AG10803 (cell line): ENCODE data around the gene GAP43.

Experiments
- DNase-seq: peaks from one replicate; pipeline ENCODE4 v3.0.0; 2010; ENCODE audit warnings: low read depth
- H3K4me3 ChIP-seq: 2 replicates; pipeline ENCODE4 v1.5.1; 2011; ENCODE audit warnings: mild to moderate bottlenecking, low read length, control low read depth
- TF ChIP-seq, protein P1 (sequence below): conservative IDR thresholded peaks from 2 replicates; pipeline ENCODE4 v1.5.1; 2011; ENCODE audit warnings: mild to moderate bottlenecking, low read length, control low read depth, inconsistent platforms

The GAP43 gene, protein sequence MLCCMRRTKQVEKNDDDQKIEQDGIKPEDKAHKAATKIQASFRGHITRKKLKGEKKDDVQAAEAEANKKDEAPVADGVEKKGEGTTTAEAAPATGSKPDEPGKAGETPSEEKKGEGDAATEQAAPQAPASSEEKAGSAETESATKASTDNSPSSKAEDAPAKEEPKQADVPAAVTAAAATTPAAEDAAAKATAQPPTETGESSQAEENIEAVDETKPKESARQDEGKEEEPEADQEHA

DNA sequence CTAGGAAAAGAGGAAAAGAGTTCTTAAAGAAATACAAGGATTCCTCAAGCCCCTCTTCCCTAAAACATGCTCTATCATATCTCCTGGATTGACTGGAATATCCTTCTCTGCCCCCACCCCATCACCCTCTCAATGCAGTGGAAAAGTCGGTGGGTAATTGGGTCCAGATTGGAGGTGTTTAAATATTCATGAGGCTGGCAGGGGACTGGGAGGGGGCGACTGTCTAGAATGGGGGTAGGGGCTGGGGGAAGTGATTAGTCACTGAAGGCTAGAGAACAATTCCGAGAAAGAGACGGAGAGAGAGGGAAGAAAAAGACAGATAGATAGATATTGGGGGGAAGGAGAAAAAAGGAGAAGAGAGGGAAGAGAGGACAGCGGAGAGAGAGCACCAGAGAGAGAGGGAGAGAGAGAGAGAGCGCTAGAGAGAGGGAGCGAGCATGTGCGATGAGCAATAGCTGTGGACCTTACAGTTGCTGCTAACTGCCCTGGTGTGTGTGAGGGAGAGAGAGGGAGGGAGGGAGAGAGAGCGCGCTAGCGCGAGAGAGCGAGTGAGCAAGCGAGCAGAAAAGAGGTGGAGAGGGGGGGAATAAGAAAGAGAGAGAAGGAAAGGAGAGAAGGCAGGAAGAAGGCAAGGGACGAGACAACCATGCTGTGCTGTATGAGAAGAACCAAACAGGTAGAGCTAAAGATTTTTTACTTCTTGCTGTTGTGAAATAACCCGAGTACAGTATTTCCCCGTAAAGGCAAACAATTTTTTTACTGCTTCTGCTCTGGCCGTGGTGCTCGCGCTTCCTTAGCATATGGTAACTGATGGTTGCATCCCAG is at the start of gene GAP43:
Gene GAP43 (plus strand): TSS at position 467 of the 825 bp plus-strand sequence. CDS start 180 bp downstream, at position 647.
- H3K4me3 ChIP-seq, result peak within 1 kb of the TSS; percentile 58
- DNase-seq, result peak; percentile 85
- TF ChIP-seq, protein P1, sequence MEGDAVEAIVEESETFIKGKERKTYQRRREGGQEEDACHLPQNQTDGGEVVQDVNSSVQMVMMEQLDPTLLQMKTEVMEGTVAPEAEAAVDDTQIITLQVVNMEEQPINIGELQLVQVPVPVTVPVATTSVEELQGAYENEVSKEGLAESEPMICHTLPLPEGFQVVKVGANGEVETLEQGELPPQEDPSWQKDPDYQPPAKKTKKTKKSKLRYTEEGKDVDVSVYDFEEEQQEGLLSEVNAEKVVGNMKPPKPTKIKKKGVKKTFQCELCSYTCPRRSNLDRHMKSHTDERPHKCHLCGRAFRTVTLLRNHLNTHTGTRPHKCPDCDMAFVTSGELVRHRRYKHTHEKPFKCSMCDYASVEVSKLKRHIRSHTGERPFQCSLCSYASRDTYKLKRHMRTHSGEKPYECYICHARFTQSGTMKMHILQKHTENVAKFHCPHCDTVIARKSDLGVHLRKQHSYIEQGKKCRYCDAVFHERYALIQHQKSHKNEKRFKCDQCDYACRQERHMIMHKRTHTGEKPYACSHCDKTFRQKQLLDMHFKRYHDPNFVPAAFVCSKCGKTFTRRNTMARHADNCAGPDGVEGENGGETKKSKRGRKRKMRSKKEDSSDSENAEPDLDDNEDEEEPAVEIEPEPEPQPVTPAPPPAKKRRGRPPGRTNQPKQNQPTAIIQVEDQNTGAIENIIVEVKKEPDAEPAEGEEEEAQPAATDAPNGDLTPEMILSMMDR, result no peak

DNA sequence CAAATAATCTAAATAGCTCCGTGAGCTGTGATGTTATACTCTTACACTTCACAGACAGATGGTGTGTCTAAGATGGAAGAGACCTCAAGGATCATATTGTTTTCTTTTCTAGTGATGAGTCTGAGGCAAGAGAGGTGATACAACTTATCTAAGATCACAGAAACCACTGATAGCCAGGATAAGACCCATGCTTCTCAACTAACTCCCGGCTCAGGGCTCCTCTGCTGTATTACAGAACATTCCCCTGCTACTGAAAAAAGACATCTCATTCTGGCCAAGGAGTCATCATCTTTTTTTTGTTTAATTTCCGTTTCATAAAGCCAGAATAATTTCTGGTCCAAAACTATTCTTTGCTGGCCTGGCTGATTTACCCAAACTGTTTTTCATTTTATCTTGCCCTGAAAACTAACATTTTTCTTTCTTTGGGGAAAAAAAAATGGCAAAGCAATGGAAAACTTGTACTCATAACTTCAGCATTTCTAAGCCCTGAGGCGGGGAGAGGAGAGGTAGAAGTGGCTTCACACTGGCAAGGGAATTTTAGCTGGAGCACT is 46.9 kb upstream of the GAP43 start:
- DNase-seq, result no peak
- TF ChIP-seq, protein P1, result no peak
- no peak overlapping the region for H3K4me3 ChIP-seq

DNA sequence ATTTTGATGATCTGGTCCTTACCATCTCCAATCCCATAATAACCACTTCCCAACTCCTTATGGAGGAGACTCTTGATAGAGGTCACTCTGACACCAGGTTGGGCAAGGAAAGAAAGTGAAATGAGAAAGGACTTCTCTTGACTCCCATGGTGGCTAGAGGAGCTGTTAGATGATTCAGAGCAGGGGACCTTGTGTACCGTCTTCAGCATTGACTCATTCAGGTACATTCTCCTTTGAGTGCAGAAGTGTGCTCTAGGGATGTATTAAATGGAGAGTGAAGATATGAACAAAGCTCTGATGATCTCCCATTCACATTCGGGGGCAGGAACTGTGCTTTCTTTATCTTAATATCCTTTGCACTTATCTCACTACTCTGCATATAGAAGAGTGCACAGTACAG is 46.3 kb upstream of the GAP43 start:
- TF ChIP-seq, protein P1, result no peak
- H3K4me3 ChIP-seq, result no peak overlapping the region
- DNase-seq, result no peak

DNA sequence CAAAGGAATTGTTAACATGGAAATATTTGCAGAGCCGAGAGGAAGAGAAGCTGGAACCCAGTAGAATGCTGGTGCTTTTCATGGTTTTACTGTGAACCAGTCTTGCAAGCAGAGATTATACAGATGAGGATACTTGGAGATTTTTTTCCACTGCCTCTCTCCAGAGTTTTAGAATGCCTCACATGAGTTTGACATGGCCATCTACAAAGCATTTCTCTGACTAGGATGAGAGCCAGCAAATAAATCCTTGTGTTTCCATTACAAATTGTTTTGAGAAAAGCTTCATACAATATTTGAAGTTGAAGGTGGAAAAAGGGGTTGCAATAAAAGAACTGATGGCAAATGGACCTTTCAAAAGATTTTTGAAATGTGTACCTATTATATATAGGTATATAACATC is 45.0 kb upstream of the GAP43 start:
- H3K4me3 ChIP-seq, result no peak overlapping the region
- TF ChIP-seq, protein P1, result no peak
- DNase-seq, result no peak

DNA sequence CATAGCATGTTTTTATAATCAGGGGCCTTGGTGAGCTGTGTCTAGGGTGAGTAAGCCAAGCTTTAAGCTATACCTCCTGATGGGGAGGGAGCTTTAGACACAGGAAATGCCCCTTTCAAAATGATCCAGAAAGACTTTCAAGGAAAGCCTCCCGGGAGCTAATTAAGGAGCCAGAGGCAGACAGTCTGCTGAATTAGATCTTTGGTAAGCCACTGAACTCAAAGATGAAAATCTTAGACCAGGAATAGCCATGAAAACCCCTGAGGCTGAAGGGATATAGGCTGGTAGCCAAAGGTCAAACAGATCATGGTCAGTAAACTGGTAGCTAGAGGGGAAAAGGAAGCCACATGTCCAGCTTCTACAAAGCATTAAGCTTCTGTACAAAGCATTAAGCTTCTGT is 42.7 kb upstream of the GAP43 start:
- DNase-seq, result no peak
- TF ChIP-seq, protein P1, result no peak
- H3K4me3 ChIP-seq, result no peak overlapping the region

DNA sequence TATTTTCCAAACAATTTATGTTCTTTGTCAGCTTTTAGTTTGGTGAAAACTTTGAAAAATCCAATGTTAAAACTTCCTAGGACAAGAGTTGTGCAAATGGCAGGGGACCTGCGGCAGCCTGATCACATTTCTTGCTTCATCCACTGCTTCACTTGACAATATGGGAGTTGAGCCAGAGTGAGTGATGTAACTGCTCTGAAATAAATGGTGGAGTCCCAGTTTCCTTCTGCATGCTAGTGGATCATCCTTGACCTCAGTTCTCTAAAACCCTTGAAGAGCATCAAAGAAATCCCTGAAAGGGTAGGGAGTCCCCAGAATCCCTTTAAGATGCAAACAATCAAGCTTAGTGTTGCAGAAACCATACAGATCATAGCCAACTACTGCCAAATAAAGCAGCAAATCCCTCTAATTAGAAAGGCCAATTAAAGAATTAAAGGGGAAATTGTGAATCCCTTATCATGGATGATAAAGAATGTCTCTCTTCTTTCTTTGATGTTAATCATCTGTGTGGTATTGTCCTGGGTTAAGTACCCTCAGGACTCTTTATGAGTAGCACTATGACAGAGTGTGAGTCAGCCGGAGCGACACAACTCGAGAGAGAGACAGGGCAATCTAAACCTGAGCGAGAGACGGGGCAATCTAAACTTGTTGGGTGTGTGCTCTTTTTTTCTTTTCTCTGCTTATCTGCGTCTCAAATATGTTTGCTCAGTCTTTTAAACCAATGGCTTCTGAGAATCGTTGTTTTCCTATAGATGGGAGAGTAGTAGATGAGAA is 41.8 kb upstream of the GAP43 start:
- peak; percentile 40 for DNase-seq
- no peak overlapping the region for H3K4me3 ChIP-seq
- TF ChIP-seq, protein P1, result no peak
